ENCODE results near the gene MAGEA11.
"Not testable (repeated sequence)": the region's sequence is repeated elsewhere in the genome, so short reads cannot be mapped to it uniquely, and the experiment has no call there.

MAGEA11 gene

GRCh38 chrX:149717803-149718202, 5.9 kb downstream of the MAGEA11 start:
- DNase-seq (ENCODE audit: low read depth in 3 of 3), result no peak

GRCh38 chrX:149718757-149719156, 6.9 kb downstream of the MAGEA11 start:
- DNase-seq (ENCODE audit: low read depth in 3 of 3), result no peak

- no peak for DNase-seq (ENCODE audit: low read depth in 3 of 3)
Measured at GRCh38 chrX:149720021-149720689, 8.3 kb downstream of the MAGEA11 start.

- DNase-seq (ENCODE audit: low read depth in 3 of 3), result not testable (repeated sequence)
Measured at GRCh38 chrX:149721241-149721640, 9.4 kb downstream of the MAGEA11 start.

GRCh38 chrX:149721778-149722177, 9.9 kb downstream of the MAGEA11 start:
- no peak for DNase-seq (ENCODE audit: low read depth in 3 of 3)

GRCh38 chrX:149723583-149724118, 11.8 kb downstream of the MAGEA11 start:
- not testable (repeated sequence) for DNase-seq (ENCODE audit: low read depth in 3 of 3)

GRCh38 chrX:149727308-149727707, 15.4 kb downstream of the MAGEA11 start:
- not testable (repeated sequence) for DNase-seq (ENCODE audit: low read depth in 3 of 3)

GRCh38 chrX:149742269-149742668, 30.4 kb downstream of the MAGEA11 start:
- DNase-seq (ENCODE audit: low read depth in 3 of 3), result not testable (repeated sequence)

- not testable (repeated sequence) for DNase-seq (ENCODE audit: low read depth in 3 of 3)
Measured at GRCh38 chrX:149746390-149747007, 34.6 kb downstream of the MAGEA11 start.

- no peak for DNase-seq (ENCODE audit: low read depth in 3 of 3)
Measured at GRCh38 chrX:149757206-149758067, 45.6 kb downstream of the MAGEA11 start.

GRCh38 chrX:149758068-149758714, 46.3 kb downstream of the MAGEA11 start:
- no peak for DNase-seq (ENCODE audit: low read depth in 3 of 3)

- not testable (repeated sequence) for DNase-seq (ENCODE audit: low read depth in 3 of 3)
Measured at GRCh38 chrX:149758715-149759078, 46.8 kb downstream of the MAGEA11 start.

- DNase-seq (ENCODE audit: low read depth in 3 of 3), result no peak
Measured at GRCh38 chrX:149759824-149760223, 48.0 kb downstream of the MAGEA11 start.

- DNase-seq (ENCODE audit: low read depth in 3 of 3), result no peak
Measured at GRCh38 chrX:149760965-149761364, 49.1 kb downstream of the MAGEA11 start.

GRCh38 chrX:149761858-149762674, 50.2 kb downstream of the MAGEA11 start:
- DNase-seq (ENCODE audit: low read depth in 3 of 3), result not testable (repeated sequence)

- no peak for DNase-seq (ENCODE audit: low read depth in 3 of 3)
Measured at GRCh38 chrX:149762696-149763614, 51.1 kb downstream of the MAGEA11 start.

Measured in stimulated activated CD4-positive, alpha-beta T cell treated with anti-CD3 and anti-CD28 coated beads, TNF-alpha, amount 100 ng/mL, for 24 hours (primary cell).